Hepatocyte (in vitro differentiated cells): ENCODE results near the gene EPHA4. TPM values are rescaled to one million over a fixed set of nuclear protein-coding genes. Genes with fewer than 3 reads are reported as not detected.

ENCODE experiments used
- DNase-seq: peaks from one replicate; pipeline ENCODE4 v3.0.0-alpha.2; 2016; ENCODE audit warnings: low spot score
- H2AFZ ChIP-seq: fragments of 200-600 bp; sonication (generic); 2 replicates; pipeline ENCODE4 v1.6.0; 2016; ENCODE audit warnings: antibody characterized with exemption, mild to moderate bottlenecking
- H3K27ac ChIP-seq: fragments of 200-600 bp; sonication (generic); 2 replicates; pipeline ENCODE4 v1.5.1; 2016; ENCODE audit warnings: mild to moderate bottlenecking
- H3K27me3 ChIP-seq: fragments of 200-600 bp; sonication (generic); 2 replicates; pipeline ENCODE4 v1.6.1; 2016
- H3K36me3 ChIP-seq: fragments of 200-600 bp; sonication (generic); replicated peaks from 2 replicates; pipeline ENCODE4 v1.5.1; 2016; ENCODE audit warnings: low read depth; ENCODE audit not compliant: insufficient read depth
- H3K4me1 ChIP-seq: fragments of 200-600 bp; sonication (generic); 2 replicates; pipeline ENCODE4 v1.5.1; 2016; ENCODE audit warnings: mild to moderate bottlenecking, moderate library complexity; ENCODE audit not compliant: insufficient read depth
- H3K4me2 ChIP-seq: fragments of 200-600 bp; sonication (generic); 2 replicates; pipeline ENCODE4 v1.6.0; 2016
- H3K4me3 ChIP-seq: fragments of 200-600 bp; sonication (generic); 2 replicates; pipeline ENCODE4 v1.5.1; 2016; ENCODE audit warnings: mild to moderate bottlenecking
- H3K79me2 ChIP-seq: fragments of 200-600 bp; sonication (generic); 2 replicates; pipeline ENCODE4 v1.6.0; 2017; ENCODE audit warnings: mild to moderate bottlenecking
- H3K9me2 ChIP-seq: fragments of 200-600 bp; sonication (generic); replicated peaks from 2 replicates; pipeline ENCODE4 v1.6.0; 2017; ENCODE audit warnings: mild to moderate bottlenecking; ENCODE audit not compliant: insufficient read depth
- H3K9me3 ChIP-seq: fragments of 200-600 bp; sonication (generic); 2 replicates; pipeline ENCODE4 v1.5.1; 2016; ENCODE audit warnings: low read depth, mild to moderate bottlenecking
- H4K20me1 ChIP-seq: fragments of 200-600 bp; sonication (generic); 2 replicates; pipeline ENCODE4 v1.6.0; 2016; ENCODE audit warnings: mild to moderate bottlenecking; ENCODE audit not compliant: insufficient read depth, poor library complexity, severe bottlenecking
- EZH2 ChIP-seq: fragments of 200-600 bp; sonication (generic); IDR thresholded peaks from 2 replicates; pipeline ENCODE4 v1.6.1; 2016; ENCODE audit warnings: antibody characterized with exemption, mild to moderate bottlenecking, borderline replicate concordance
- EZH2phosphoT487 ChIP-seq: fragments of 200-600 bp; sonication (generic); IDR thresholded peaks from one replicate; pipeline ENCODE4 v1.6.1; 2018; ENCODE audit warnings: antibody characterized with exemption, mild to moderate bottlenecking, low read depth, moderate library complexity; ENCODE audit not compliant: unreplicated experiment, severe bottlenecking
- WGBS: methylation state at CpG from one replicate; pipeline ENCODE4 v1.1.6; 2016; ENCODE audit warnings: low lambda C conversion rate; ENCODE audit errors: missing lambda C conversion rate; 5-methylcytosine and 5-hydroxymethylcytosine counted together
- polyA plus RNA-seq: library from polyadenylated mRNA; unstranded; fragments of >200 nt; fragmentation: Nextera tagmentation; extraction: Ambion mirVana; gene quantifications from 2 replicates; pipeline ENCODE4 v1.2.1, GENCODE V29; 2016
- total RNA-seq: library from RNA; depleted of rRNA; stranded (reverse); fragments of >200 nt; gene quantifications from 2 replicates; pipeline ENCODE4 v1.2.3, GENCODE V29; 2014
- TF ChIP-seq, protein P1 (sequence below): fragments of 200-600 bp; sonication (generic); IDR thresholded peaks from 2 replicates; pipeline ENCODE4 v1.5.1; 2016; ENCODE audit warnings: antibody characterized with exemption, mild to moderate bottlenecking; ENCODE audit not compliant: poor library complexity

EPHA4 gene
- total and polyA plus RNA-seq, 2 experiments from 2014 or later, result 7.8 to 36.8 TPM

DNA sequence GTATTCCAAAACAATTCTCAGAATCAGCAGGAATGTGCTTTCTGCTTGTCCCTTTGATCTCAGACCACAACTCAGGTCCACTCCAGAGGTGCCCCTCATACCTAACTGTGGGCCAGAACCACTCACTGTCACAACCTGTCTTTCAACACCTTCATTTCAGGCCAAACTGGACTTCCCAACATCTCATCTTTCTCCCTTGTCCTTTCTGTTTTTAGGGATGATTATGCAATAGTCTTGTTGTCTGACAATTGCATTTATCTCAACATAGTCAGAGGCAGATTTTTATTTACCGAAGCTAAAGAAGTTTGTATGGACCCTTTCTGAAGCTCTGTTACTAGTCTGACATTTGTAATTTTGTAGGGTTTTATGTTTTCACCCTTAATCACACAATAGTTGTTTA lies 95.9 kb downstream of the EPHA4 start:
- TF ChIP-seq, protein P1, sequence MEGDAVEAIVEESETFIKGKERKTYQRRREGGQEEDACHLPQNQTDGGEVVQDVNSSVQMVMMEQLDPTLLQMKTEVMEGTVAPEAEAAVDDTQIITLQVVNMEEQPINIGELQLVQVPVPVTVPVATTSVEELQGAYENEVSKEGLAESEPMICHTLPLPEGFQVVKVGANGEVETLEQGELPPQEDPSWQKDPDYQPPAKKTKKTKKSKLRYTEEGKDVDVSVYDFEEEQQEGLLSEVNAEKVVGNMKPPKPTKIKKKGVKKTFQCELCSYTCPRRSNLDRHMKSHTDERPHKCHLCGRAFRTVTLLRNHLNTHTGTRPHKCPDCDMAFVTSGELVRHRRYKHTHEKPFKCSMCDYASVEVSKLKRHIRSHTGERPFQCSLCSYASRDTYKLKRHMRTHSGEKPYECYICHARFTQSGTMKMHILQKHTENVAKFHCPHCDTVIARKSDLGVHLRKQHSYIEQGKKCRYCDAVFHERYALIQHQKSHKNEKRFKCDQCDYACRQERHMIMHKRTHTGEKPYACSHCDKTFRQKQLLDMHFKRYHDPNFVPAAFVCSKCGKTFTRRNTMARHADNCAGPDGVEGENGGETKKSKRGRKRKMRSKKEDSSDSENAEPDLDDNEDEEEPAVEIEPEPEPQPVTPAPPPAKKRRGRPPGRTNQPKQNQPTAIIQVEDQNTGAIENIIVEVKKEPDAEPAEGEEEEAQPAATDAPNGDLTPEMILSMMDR, result no peak
- TF ChIP-seq EZH2phosphoT487 (no peak), EZH2 (no peak)
- H3K27me3 ChIP-seq, result no peaks in the 10 kb centered on the region
- no peaks in the 10 kb centered on the region for H3K4me1 ChIP-seq
- H3K9me2 ChIP-seq, result no peaks in the 10 kb centered on the region
- WGBS, result 86% methylated on average over 1 of the region's 1 CpG
- H3K4me2 ChIP-seq, result no peak overlapping the region
- H3K27ac ChIP-seq, result no peak overlapping the region
- DNase-seq, result no peak
- no peaks in the 10 kb centered on the region for H3K36me3 ChIP-seq
- H3K4me3 ChIP-seq, result no peak overlapping the region
- H2AFZ ChIP-seq, result no peak overlapping the region
- H3K79me2 ChIP-seq, result no peaks in the 10 kb centered on the region
- H3K9me3 ChIP-seq, result no peaks in the 10 kb centered on the region
- H4K20me1 ChIP-seq, result no peaks in the 10 kb centered on the region

DNA sequence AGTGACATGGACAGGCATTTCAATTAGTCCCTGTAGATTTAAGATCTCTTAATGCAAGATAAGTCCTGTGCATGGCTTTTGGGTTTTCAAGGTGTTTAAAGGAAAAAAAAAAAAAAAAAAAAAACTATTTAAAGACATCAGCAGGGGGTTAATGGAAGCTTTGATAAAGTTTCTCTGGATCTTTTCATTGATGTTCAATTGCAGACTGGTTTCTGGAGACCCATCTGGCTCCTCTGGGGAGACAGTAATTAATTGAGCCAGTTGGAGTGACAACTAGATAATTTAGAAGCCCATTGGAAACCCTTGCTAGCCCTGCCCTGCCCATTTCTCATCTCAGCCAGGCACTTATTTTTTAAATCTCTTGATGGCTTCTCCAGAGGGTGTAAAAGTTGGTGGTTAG lies 98.7 kb downstream of the EPHA4 start:
- Histone ChIP-seq H3K9me2 (no peaks in the 10 kb centered on the region), H4K20me1 (peaks cover 8% of the 10 kb centered on the region), H2AFZ (no peak overlapping the region), H3K79me2 (no peaks in the 10 kb centered on the region), H3K4me1 (no peaks in the 10 kb centered on the region), H3K27me3 (no peaks in the 10 kb centered on the region), H3K36me3 (no peaks in the 10 kb centered on the region), H3K27ac (no peak overlapping the region), H3K9me3 (no peaks in the 10 kb centered on the region), H3K4me3 (no peak overlapping the region), H3K4me2 (no peak overlapping the region)
- no peak for DNase-seq
- TF ChIP-seq EZH2 (no peak), EZH2phosphoT487 (no peak)

DNA sequence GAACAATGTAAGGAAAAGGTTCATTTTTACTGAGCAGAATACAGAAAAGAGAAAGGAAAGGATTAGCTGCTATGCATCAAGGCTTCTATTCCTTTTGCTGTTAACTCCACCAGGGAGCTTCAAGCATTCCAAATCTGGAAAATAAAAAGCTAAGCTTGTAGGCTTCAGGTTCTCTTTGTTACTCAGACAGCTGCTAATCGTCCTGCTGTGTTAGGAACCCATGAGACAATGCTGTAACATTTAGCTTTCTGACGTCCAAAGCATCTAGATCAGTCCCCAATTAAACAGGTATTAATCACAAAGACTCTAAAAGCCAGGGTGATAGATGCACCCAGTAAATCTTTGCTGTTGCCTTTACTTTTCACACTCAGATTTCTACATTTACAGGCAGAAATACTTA lies 103.8 kb downstream of the EPHA4 start:
- no peaks in the 10 kb centered on the region for H3K9me2 ChIP-seq
- DNase-seq, result no peak
- H3K4me3 ChIP-seq, result no peak overlapping the region
- H3K9me3 ChIP-seq, result no peaks in the 10 kb centered on the region
- no peaks in the 10 kb centered on the region for H3K27me3 ChIP-seq
- peaks cover 10% of the 10 kb centered on the region for H4K20me1 ChIP-seq
- TF ChIP-seq, protein P1, result no peak
- TF ChIP-seq EZH2 (no peak), EZH2phosphoT487 (no peak)
- no peak overlapping the region for H2AFZ ChIP-seq
- H3K36me3 ChIP-seq, result no peaks in the 10 kb centered on the region
- H3K79me2 ChIP-seq, result no peaks in the 10 kb centered on the region
- 51% methylated on average over 2 of the region's 2 CpGs for WGBS
- no peak overlapping the region for H3K4me2 ChIP-seq
- no peak overlapping the region for H3K27ac ChIP-seq
- H3K4me1 ChIP-seq, result no peaks in the 10 kb centered on the region

DNA sequence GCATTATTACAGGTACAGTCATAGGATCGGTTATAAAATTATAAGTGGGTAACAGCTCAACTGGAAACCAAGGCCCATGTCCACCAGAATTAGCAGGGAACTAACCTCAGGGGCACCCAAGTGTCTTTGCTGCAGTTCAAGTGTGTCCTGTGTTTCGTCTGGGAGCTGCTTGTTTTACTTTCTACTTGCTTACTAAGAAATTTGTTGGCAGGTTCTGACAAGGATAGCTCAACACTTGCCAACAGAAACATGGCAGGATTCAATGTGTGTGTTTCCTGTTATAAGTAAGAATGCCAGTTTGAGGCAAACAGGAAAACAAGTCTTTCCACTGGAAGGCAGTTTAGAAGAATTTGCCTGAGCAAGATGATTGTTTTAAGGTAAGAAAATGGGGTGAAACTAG lies 104.5 kb downstream of the EPHA4 start:
- Histone ChIP-seq H3K27me3 (no peaks in the 10 kb centered on the region), H3K4me3 (no peak overlapping the region), H3K9me2 (no peaks in the 10 kb centered on the region), H3K9me3 (no peaks in the 10 kb centered on the region), H3K36me3 (no peaks in the 10 kb centered on the region), H3K79me2 (no peaks in the 10 kb centered on the region), H3K27ac (no peak overlapping the region), H2AFZ (no peak overlapping the region), H4K20me1 (peaks cover 10% of the 10 kb centered on the region), H3K4me1 (no peaks in the 10 kb centered on the region), H3K4me2 (no peak overlapping the region)
- 77% methylated on average over 2 of the region's 2 CpGs for WGBS
- DNase-seq, result no peak
- TF ChIP-seq, protein P1, result no peak
- TF ChIP-seq EZH2phosphoT487 (no peak), EZH2 (no peak)
